SW 1271 (cell line): ENCODE measurements around the gene LKAAEAR1.
"Not testable (repeated sequence)": the region's sequence is repeated elsewhere in the genome, so short reads cannot be mapped to it uniquely, and the experiment has no call there.

Source experiments
- DNase-seq, 2 experiments: peaks; one replicate each; lab custom pipeline; 2025; lab: John Stamatoyannopoulos, UW

Gene LKAAEAR1, protein sequence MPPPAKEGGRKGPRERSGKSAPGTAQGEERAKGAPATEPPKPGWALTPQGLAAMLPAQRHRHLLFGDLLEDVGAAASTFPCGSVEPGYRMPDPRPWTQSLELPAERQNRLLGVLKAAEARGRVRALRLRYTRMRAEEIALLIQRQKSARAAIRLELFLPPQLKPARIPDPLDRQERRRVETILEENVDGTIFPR

GRCh38 chr20:64083804-64084684, at the start of gene LKAAEAR1:
LKAAEAR1 (minus strand) TSS chr20:64084398; CDS start chr20:64084219, 179 bp downstream.
- DNase-seq = no peak

DNA sequence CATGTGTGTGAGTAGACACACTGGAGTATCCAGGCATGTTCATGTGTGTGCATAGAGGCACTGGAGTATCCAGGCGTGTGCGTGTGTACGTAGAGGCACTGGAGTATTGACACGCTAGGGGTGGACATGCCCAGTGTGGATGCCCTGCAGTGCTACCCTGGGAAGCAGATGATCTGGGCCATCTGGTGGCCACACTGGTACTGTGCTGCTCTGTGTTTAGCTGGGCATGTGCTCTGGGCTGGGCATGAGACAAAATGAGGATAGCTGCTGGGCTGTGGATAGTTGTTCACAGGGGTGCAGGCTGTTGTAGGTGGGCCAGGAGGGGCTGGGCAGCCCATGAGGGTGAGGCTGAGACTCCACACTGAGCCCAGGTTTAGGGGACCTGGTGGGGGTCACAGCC, 47.2 kb upstream of the LKAAEAR1 start:
- peak; percentile 50 to 76 for DNase-seq

- DNase-seq = no peak
Measured at GRCh38 chr20:64130876-64131275, 46.7 kb upstream of the LKAAEAR1 start.

GRCh38 chr20:64130271-64130670, 46.1 kb upstream of the LKAAEAR1 start:
- DNase-seq = no peak

DNA sequence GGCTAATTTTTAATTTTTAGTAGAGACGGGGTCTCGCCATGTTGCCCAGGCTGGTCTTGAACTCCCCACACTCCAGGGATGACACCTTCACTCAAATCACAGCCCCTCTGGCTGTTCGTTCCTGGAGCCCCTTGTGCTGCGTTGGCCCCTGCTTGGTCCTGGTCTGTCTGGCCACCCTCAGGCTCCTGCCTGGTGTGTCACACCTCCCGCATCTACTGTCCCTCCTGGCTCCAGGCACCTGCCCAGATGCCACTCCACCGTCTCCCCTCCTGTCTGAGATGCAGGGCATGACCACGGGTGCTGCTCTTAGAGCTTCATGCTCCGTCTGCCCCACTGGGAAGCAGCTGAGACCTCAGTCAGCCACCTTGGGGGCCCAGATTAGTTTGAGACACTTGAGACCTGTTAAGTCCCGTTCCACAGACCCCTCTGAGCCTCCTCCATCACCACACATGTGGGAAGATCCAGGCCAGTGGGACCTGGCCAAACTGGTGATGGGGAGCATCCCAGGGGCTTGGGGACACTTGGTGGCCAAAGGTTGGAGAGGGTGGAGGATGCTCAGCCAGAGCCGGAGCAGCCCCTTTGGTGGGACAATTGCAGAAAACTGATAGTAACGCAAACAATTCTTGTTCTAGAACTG, 45.1 kb upstream of the LKAAEAR1 start:
- DNase-seq = no peak

GRCh38 chr20:64123517-64123916, 39.3 kb upstream of the LKAAEAR1 start:
- not testable (repeated sequence) for DNase-seq

- DNase-seq = not testable (repeated sequence)
Measured at GRCh38 chr20:64122927-64123326, 38.7 kb upstream of the LKAAEAR1 start.

- DNase-seq = no peak
Measured at GRCh38 chr20:64121586-64121985, 37.4 kb upstream of the LKAAEAR1 start.

- DNase-seq = no peak
Measured at GRCh38 chr20:64119681-64120341, 35.6 kb upstream of the LKAAEAR1 start.

GRCh38 chr20:64119301-64119680, 35.1 kb upstream of the LKAAEAR1 start:
- peak in 1 of 2 experiments; percentile 30 for DNase-seq

GRCh38 chr20:64117432-64117777, 33.2 kb upstream of the LKAAEAR1 start:
- DNase-seq = not testable (repeated sequence)

- no peak for DNase-seq
Measured at GRCh38 chr20:64116541-64117431, 32.6 kb upstream of the LKAAEAR1 start.

DNA sequence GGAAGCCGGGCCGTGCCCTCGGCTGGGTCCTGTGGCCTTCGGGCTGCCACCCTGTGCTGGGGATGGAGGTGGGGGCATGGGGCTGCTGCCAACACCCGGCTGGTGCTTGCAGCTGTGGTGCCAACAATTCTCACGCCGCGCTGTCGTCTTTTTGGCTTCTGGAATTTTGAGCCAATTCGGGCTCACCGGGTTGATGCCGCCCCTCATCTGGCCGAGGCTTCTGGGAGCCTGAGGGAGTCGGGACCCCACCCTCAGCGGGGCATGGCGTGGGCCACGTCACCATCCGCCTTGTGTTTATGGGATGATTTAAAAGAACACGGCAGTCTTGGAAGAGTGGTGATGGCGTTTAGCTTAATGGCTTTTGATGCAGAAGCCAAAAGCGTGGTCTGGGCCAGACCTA, 31.8 kb upstream of the LKAAEAR1 start:
- no peak for DNase-seq

DNA sequence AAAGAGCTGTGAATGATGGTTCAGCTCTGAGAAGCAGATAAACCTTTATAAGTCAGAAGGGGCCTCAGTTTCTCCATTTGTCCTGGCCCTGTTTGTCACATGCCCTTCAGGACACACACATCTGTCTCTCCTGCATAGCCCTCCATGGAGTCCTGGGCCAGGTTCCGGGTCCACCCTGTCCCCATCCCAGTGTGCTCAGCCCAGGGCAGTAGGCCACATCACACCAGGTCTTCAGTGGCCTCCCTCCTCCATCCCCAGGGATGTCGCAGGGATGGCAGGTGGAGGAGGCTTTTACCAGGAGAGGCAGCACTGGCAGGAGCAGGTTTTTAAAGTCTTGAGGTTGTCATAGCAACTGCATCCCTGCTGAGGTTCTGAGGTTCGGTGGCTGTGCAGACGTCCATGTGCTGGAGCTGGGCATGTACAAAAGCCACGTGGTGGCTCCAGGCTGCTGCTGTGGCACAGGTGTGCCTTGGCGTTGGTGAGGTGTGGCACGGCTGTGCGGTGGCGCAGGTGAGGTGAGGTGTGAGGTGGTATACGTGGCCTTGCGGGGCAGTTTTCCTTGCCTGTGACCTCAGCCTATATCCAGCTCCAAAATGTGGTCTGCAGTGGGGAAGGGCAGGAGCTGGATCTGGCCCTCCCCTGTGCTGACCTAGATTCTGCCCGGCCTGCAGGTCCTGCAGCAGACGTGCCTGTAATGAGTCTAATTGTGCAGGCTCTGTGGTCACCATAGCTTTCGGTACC, 31.1 kb upstream of the LKAAEAR1 start:
- no peak for DNase-seq

- no peak for DNase-seq
Measured at GRCh38 chr20:64114356-64114971, 30.3 kb upstream of the LKAAEAR1 start.

GRCh38 chr20:64113796-64114355, 29.7 kb upstream of the LKAAEAR1 start:
- DNase-seq = no peak

GRCh38 chr20:64113444-64113775, 29.2 kb upstream of the LKAAEAR1 start:
- DNase-seq = no peak

- no peak for DNase-seq
Measured at GRCh38 chr20:64112691-64113443, 28.7 kb upstream of the LKAAEAR1 start.
